Ishikawa (cell line): ENCODE measurements around the gene ADSS2.

Experiments
- CEBPB ChIP-seq: IDR thresholded peaks from 2 replicates; pipeline ENCODE4 v1.6.1; 2012
- CREB1 ChIP-seq: IDR thresholded peaks from 2 replicates; pipeline ENCODE4 v1.6.1; 2012; ENCODE audit warnings: low read depth
- EGR1 ChIP-seq: IDR thresholded peaks from 2 replicates; pipeline ENCODE4 v1.6.1; 2012
- EP300 ChIP-seq: IDR thresholded peaks from 2 replicates; pipeline ENCODE4 v1.6.1; 2012; ENCODE audit warnings: borderline replicate concordance
- FOXM1 ChIP-seq: IDR thresholded peaks from 2 replicates; pipeline ENCODE4 v1.6.1; 2012; ENCODE audit warnings: low read depth, borderline replicate concordance
- NFIC ChIP-seq: IDR thresholded peaks from 2 replicates; pipeline ENCODE4 v1.6.1; 2012
- RAD21 ChIP-seq: IDR thresholded peaks from 2 replicates; pipeline ENCODE4 v1.6.1; 2012; ENCODE audit warnings: low read depth
- TAF1 ChIP-seq: IDR thresholded peaks from 2 replicates; pipeline ENCODE4 v1.6.1; 2012; ENCODE audit warnings: low read depth, mild to moderate bottlenecking
- TCF12 ChIP-seq: IDR thresholded peaks from 2 replicates; pipeline ENCODE4 v1.6.1; 2012; ENCODE audit warnings: low read depth
- TEAD4 ChIP-seq: IDR thresholded peaks from 2 replicates; pipeline ENCODE4 v1.6.1; 2012
- YY1 ChIP-seq: IDR thresholded peaks from 2 replicates; pipeline ENCODE4 v1.6.1; 2012; ENCODE audit warnings: low read depth
- ZBTB7A ChIP-seq: IDR thresholded peaks from 2 replicates; pipeline ENCODE4 v1.6.1; 2012; ENCODE audit warnings: low read depth
- TF ChIP-seq, protein P1 (sequence below): IDR thresholded peaks from 2 replicates; pipeline ENCODE4 v1.6.1; 2012
- TF ChIP-seq, protein P2 (sequence below): IDR thresholded peaks from 2 replicates; pipeline ENCODE4 v1.6.1; 2012; ENCODE audit warnings: low read depth, mild to moderate bottlenecking
- TF ChIP-seq, protein P3 (sequence below): IDR thresholded peaks from 2 replicates; pipeline ENCODE4 v1.6.1; 2012

The ADSS2 gene

DNA sequence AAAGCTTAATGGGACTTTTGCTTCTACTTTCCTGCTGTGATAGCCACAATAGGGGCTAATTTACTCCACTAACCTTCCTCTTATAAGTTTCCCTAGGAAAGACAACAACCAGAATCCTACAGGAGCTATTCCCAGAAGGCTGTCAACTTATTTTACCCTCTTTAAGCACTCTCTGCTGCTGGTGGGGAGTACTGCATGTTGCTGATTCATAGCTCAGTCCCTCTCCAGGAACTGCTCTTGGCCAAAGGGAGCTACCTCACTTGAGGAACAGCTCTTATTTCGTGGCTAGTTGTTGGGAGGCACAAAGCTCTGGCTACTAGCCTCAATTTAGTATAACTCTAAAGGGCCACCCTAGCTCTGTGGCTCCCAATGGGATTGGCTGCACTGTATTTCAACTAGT lies 37.2 kb downstream of the ADSS2 start:
- no peak for TF ChIP-seq TEAD4
- no peak for TF ChIP-seq YY1
- TF ChIP-seq CREB1 = no peak
- TF ChIP-seq, protein P1, sequence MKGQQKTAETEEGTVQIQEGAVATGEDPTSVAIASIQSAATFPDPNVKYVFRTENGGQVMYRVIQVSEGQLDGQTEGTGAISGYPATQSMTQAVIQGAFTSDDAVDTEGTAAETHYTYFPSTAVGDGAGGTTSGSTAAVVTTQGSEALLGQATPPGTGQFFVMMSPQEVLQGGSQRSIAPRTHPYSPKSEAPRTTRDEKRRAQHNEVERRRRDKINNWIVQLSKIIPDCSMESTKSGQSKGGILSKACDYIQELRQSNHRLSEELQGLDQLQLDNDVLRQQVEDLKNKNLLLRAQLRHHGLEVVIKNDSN = no peak
- TF ChIP-seq RAD21 = 0 out of 2 replicates have a peak, but pooled peaks have one; percentile 7

DNA sequence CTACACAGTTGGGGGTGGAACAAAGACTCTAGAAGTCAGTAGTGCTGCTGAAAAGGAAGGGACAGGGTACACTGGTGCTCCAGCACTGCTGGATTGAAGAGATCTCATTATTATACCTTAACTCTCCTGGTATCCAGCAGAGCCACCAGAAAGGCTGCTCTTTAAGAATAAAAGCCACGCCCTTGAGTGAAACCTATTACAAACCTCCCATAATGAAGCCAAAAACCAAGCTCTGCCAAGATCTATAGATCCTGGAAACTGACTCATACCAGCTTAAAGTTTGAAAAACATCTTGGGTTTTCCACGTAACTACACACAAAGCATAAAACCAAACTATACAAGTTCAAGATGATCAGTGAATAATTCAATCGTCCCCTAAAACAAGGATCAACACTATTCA lies 38.0 kb downstream of the ADSS2 start:
- TF ChIP-seq ZBTB7A (no peak), YY1 (no peak), TCF12 (no peak), NFIC (no peak), TEAD4 (no peak), CREB1 (no peak), EGR1 (no peak), RAD21 (no peak), FOXM1 (no peak), CEBPB (no peak), EP300 (no peak)
- TF ChIP-seq, protein P1 = no peak
- TF ChIP-seq, protein P2, sequence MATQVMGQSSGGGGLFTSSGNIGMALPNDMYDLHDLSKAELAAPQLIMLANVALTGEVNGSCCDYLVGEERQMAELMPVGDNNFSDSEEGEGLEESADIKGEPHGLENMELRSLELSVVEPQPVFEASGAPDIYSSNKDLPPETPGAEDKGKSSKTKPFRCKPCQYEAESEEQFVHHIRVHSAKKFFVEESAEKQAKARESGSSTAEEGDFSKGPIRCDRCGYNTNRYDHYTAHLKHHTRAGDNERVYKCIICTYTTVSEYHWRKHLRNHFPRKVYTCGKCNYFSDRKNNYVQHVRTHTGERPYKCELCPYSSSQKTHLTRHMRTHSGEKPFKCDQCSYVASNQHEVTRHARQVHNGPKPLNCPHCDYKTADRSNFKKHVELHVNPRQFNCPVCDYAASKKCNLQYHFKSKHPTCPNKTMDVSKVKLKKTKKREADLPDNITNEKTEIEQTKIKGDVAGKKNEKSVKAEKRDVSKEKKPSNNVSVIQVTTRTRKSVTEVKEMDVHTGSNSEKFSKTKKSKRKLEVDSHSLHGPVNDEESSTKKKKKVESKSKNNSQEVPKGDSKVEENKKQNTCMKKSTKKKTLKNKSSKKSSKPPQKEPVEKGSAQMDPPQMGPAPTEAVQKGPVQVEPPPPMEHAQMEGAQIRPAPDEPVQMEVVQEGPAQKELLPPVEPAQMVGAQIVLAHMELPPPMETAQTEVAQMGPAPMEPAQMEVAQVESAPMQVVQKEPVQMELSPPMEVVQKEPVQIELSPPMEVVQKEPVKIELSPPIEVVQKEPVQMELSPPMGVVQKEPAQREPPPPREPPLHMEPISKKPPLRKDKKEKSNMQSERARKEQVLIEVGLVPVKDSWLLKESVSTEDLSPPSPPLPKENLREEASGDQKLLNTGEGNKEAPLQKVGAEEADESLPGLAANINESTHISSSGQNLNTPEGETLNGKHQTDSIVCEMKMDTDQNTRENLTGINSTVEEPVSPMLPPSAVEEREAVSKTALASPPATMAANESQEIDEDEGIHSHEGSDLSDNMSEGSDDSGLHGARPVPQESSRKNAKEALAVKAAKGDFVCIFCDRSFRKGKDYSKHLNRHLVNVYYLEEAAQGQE = no peak
- TF ChIP-seq, protein P3, sequence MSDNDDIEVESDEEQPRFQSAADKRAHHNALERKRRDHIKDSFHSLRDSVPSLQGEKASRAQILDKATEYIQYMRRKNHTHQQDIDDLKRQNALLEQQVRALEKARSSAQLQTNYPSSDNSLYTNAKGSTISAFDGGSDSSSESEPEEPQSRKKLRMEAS = no peak

DNA sequence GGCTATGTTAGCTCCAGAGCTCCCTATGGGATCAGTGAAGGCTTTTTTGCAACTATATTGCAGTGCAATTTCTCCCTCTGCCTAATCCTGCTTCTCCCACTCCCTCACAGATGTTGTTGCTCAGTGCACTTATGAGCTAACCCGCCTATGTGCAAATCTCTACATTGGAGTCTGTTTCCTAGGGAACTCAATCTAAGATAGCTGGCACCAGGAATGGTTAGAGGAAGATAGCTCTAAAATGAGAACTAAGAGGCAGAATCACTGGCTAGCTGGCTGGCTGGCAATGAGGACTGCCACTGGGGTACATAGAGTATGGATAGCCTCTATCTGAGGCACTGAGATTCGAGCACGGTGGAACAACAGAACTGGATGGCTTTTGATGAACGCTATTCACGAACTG lies 39.5 kb downstream of the ADSS2 start:
- TF ChIP-seq, protein P2 = no peak
- TF ChIP-seq RAD21 = no peak
- TF ChIP-seq TEAD4 = no peak
- no peak for TF ChIP-seq TCF12
- no peak for TF ChIP-seq EGR1
- no peak for TF ChIP-seq NFIC

DNA sequence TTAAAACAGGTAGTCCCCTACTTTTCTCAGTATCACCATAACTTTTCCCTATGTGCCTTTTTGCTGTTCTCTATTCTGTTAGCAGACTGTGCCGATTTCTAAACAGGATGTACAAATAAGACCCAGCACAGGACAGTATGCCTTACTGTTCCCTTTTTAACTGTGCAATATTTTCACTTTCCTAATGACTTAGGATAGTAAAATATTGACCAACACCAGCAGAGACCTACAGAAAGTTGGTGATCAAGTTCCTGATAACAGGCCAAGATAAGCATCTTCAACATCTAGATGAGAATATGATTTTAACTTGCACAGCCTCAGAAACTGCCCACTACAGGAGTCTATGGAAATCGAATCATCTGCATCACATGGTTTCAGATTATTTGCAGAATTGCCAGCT lies 42.0 kb downstream of the ADSS2 start:
- no peak for TF ChIP-seq TAF1
- no peak for TF ChIP-seq RAD21
- TF ChIP-seq, protein P3 = no peak
- no peak for TF ChIP-seq EGR1
- TF ChIP-seq, protein P2 = no peak
- TF ChIP-seq CEBPB = no peak
- no peak for TF ChIP-seq NFIC
- no peak for TF ChIP-seq CREB1
- no peak for TF ChIP-seq ZBTB7A
- TF ChIP-seq TEAD4 = no peak
- no peak for TF ChIP-seq TCF12
- TF ChIP-seq EP300 = no peak

DNA sequence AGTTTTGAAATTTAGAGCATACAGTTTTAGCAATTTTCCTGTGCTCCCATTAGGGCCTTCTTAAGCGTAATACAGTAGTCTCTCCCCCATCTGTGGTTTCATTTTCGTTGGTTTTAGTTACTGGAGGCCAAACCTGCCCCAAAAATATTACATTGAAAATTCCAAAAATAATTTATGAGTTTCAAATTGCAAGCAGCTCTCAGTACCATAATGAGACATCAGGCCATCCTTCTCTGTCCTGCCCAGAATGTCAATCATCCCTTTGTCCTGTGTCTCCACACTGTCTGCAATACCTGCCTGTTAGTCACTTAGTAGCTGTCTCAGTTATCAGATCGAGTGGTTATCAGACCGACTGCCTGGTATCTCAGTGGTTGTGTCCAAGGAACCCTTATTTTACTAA lies 45.4 kb downstream of the ADSS2 start:
- TF ChIP-seq EGR1 = no peak
- TF ChIP-seq YY1 = no peak
- no peak for TF ChIP-seq NFIC
- TF ChIP-seq TCF12 = no peak
- no peak for TF ChIP-seq ZBTB7A
- TF ChIP-seq, protein P1 = no peak
- TF ChIP-seq RAD21 = no peak
- no peak for TF ChIP-seq CREB1
- no peak for TF ChIP-seq TEAD4
- TF ChIP-seq EP300 = no peak
- no peak for TF ChIP-seq FOXM1
- TF ChIP-seq, protein P2 = no peak
- TF ChIP-seq, protein P3 = no peak
- TF ChIP-seq TAF1 = no peak
- TF ChIP-seq CEBPB = no peak
